Fibroblast of skin of right quadriceps (primary cell): ENCODE results near the gene NDUFC1.
"Not testable (repeated sequence)": the region's sequence is repeated elsewhere in the genome, so short reads cannot be mapped to it uniquely, and the experiment has no call there.

Experiments
- DNase-seq: peaks from one replicate; pipeline ENCODE4 v3.0.0-alpha.2; 2013

Gene NDUFC1

GRCh38 chr4:139297001-139297410 lies 5.3 kb downstream of the NDUFC1 start:
- peak; percentile 17 for DNase-seq

GRCh38 chr4:139295942-139296299 lies 6.4 kb downstream of the NDUFC1 start:
- DNase-seq = no peak

- peak; percentile 89 for DNase-seq
These were observed 6.9 kb downstream of the NDUFC1 start for GRCh38 chr4:139295206-139295941.

DNA sequence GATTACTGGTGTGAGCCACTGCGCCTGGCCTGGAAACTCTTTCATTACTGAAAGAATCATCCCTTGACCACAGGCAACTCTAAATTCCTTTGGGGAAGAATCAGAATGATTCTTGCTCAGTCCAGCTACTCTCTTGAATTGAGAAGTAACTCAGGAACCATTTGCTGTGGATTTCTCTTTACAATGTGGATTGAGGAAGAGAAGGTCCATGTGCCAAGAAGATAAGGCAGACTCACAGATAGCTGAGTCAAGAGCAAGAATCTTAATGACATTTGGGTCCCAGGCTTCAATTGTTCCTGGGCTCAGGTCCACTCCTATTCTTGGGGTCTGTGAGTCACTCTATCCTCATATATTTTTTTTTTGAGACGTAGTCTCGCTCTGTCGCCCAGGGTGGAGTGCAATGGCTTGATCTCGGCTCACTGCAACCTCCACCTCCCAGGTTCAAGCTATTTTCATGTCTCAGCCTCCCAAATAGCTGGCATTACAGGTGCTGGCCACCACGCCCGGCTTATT lies 16.0 kb downstream of the NDUFC1 start:
- no peak for DNase-seq

DNA sequence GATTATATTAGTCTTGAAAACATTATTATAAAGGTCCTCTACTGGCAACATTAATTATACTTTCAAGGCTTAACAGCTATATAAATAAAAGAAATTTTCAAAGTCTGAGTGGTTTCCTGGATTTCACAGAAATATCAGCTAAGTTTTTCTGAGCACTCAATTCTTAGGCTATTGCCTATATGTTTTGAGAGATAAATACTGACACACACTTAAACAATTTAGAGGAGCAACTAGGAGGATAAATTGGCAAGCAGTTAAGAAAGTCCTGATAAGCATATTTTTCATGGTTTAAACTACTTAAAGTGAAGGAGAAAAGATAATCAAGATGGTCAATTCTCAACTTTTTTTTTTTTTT lies 19.6 kb downstream of the NDUFC1 start:
- no peak for DNase-seq

GRCh38 chr4:139282065-139282720 lies 20.1 kb downstream of the NDUFC1 start:
- DNase-seq = no peak

- peak; percentile 38 for DNase-seq
These were observed 22.3 kb downstream of the NDUFC1 start, which contains the start of gene MGARP for GRCh38 chr4:139279760-139280620. Gene MGARP, minus strand, starts transcription at chr4:139280225. Its CDS starts 67 bp downstream, at chr4:139280158.

- DNase-seq = peak; percentile 15
These were observed 23.1 kb downstream of the NDUFC1 start for GRCh38 chr4:139278912-139279759.

- no peak for DNase-seq
These were observed 23.8 kb downstream of the NDUFC1 start for GRCh38 chr4:139278485-139278884.

- no peak for DNase-seq
These were observed 27.0 kb downstream of the NDUFC1 start for GRCh38 chr4:139275281-139275735.

DNA sequence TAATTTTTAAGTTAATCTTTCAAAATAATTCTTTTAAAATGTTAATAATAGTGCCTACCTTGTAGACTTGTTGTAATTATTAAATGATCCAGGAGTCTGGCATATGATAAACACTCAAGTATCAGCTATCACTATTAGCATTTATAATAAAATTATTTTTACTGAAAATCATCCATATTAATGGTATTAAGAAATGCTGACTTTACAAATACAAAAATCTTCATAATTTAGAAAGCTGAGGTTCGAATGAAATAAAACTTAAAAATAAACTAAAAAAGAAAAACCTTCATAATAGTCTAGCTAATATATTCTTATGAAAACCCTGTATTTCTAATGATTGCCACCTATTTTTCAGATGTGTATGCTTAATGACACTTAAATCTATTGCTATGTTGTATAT lies 27.5 kb downstream of the NDUFC1 start:
- DNase-seq = no peak

DNA sequence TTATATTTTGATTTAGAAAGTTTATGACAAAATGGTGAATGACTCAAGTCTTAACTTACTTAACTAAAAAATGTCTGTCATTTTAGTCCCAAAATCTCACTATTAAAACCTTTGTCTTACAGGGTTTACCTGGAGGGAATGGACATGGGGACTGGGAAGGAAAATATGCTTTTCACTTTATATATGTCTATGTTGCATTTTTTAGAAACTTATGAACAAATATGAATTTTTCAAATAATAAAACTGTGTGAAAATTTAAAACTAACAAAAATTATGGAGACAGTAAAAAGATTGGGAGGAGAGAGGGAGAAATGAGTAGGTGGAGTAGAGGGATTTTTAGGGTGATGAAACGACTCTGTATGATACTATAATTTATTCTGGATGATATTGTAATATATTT lies 28.4 kb downstream of the NDUFC1 start:
- no peak for DNase-seq

DNA sequence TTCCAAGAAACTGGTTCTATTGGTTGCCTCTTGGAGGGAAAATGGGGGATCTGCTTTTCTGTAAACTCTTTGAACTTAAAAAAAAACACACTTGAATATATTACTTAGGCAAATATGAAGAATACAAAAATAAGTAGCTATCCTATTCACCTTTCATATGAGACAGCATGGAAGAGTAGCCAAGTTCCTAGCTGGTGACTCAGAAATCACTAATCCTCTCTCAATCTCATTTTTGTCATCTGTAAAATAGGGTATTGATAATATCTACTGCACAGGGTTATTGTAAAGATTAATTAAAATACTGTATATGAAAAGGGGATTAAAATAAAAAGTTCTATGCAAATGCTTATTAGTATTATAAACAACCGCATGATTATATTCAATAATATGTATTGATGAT lies 35.0 kb downstream of the NDUFC1 start:
- DNase-seq = no peak

DNA sequence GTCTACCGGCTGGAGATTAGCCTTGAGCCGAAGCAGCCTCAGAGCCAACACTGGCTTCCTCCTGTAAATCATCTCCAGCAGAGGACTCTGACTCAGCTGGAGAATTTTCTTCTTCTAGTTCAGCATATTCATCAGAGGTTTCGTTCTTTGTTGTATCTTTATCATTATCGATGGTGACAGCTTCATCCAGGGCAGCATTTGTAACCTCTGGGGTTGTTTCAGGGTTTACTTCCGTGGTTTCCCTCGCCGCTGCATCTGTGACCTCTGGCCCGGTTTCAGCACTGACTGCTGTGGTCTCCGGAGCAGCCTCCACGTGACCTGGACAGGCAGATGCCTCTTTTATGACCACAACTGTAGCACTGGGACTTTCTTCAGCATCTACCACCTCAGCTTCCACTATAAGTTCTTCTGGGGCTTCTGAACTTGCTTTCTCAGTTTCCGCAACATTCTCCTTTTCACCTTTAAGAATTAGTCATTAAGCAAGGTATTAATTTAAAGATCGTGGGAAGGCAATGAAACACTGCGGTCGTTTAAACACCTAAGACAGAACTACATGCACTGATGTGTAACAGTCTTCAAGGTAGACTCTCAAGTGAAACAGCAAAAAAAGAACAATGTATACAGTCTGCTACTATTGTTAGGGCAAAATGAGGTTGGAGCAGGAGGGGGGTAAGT lies 35.6 kb downstream of the NDUFC1 start:
- DNase-seq = peak; percentile 71

DNA sequence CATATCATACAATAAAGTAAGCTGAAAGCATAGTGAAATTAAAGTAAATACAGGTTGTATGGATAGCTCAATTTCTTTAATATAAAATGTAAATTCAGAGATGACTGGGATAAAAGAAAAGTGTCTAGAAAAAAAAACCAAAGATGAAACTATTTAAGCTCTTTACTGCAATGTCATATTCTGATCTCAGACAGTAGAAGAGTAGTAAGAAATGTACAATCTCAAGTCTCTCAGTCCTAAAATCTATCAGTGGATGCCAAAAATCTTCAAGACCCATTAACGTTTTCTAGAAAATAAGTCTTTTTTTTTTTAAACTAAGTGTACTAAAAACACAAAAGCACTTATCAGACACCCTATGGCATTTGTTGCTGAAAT lies 36.1 kb downstream of the NDUFC1 start:
- DNase-seq = no peak

DNA sequence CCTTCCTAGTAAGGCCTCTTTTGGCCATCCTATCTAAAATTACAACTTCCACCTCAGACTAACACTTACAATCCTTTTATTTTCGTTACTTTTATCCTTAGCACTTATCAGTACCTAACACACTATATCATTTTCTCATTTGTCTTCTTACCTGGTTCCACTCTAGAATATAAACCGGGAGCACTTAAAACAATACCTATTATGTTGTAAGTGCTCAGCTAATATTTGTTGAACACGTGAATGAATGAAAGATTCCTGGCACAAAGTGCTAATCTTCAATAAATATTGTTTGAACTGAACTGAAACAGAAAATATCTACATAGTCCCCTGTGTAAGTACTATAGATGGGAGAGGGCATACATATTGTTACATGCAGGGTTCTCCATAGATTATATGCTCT lies 36.6 kb downstream of the NDUFC1 start:
- no peak for DNase-seq

DNA sequence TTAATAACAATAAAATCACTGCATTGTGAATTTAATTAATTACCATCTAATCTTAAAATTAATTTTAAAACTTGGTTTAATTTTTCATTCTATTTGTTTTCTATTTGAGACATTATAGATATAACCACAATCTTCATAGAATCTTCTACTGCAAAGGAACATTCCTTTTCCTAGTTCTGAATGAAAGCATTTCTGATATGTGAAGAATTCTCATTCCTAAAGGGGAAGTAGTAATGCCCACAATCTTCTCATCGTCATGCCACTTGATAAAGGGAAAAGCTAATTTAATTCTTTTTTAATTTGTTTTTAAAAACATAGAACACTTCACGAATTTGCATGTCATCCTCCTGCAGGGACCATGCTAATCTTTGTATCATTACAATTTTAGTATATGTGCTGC lies 45.9 kb downstream of the NDUFC1 start:
- no peak for DNase-seq

GRCh38 chr4:139255581-139255980 lies 46.7 kb downstream of the NDUFC1 start:
- not testable (repeated sequence) for DNase-seq

- peak; percentile 71 for DNase-seq
These were observed 48.6 kb downstream of the NDUFC1 start for GRCh38 chr4:139253713-139254112.

GRCh38 chr4:139253046-139253445 lies 49.2 kb downstream of the NDUFC1 start:
- DNase-seq = no peak

DNA sequence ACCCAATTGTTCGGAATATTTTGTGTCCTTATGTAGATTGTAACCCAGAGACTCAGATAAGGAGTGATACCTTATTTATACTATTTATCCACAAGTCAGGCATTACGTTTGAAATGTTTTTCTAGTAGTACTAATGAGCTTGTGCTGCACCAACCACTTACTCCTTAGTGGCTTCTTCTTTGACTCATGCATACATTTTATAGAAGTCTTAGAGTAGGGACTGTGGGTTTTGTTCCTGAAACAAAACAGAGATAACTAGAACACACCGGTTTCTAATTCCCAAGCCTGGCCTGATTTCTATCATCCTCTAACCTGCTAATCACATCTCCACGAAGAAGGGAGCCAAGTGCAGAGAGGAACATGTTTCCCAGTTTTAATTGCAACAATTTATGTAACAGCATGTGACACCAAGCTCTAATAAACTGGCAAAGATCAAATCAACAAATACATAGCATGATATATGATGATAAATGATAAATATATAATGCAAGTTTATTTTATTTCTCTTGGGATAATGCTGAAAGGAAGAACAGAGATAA lies 54.5 kb downstream of the NDUFC1 start:
- DNase-seq = no peak

GRCh38 chr4:139247241-139247640 lies 55.0 kb downstream of the NDUFC1 start:
- DNase-seq = peak; percentile 54
